Suppressor macrophage treated with lipopolysaccharide for 4 hours (primary cell): Measurements from ENCODE around the gene SLC41A3.
"Not testable (repeated sequence)": the region's sequence is repeated elsewhere in the genome, so short reads cannot be mapped to it uniquely, and the experiment has no call there.

ENCODE experiments used
- DNase-seq: peaks from one replicate; pipeline ENCODE4 v3.0.0-alpha.2; 2020

SLC41A3 gene

DNA sequence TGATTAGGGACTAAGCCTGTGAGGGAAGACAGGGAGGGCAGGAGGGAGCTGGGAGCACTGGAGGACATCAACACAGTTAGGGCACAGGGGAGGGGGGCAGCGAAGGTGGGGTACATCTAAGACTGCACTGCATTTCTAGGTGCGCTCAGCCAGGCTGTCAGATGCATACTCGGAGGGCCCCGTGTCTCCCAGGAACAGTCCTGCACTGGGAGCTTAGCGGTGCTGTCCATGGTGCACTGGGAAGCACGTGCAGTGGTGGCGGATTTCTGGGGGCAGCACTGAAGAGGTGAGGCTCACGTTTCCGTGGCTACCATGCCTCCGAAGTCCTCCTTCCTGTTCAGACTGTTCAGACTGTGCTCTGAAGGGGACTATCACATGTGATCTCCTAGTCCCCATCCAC lies 60.5 kb downstream of the SLC41A3 start:
- no peak for DNase-seq

DNA sequence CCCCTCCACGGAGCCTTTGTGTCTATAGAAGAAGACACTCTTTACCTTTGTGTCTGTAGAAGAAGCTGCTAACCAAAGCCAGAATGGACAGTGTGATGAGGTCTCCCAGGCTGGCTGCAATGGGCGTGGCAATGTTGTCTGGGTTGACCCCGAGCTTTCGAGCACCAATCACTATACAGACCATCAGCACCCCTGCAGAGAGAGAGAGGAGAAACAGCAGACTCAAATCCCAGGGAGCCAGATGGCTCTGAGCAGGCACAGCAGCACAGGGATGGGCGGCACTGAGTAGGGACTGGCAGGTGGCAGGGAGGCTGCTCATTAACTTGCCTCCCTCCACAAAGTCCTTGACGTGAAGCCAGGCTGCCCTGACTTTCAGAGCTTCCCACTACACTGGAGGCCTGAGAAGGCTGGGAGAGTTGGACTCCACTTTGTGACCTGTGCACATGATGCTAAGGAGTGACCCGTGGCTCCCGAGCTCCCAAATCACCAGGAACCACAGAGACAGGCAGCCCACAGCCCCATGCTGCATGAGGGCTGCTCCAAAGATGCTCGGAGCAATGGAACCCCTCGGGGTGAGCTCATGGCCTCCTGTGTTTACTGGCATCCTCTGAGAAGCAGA lies 61.1 kb downstream of the SLC41A3 start:
- no peak for DNase-seq

DNA sequence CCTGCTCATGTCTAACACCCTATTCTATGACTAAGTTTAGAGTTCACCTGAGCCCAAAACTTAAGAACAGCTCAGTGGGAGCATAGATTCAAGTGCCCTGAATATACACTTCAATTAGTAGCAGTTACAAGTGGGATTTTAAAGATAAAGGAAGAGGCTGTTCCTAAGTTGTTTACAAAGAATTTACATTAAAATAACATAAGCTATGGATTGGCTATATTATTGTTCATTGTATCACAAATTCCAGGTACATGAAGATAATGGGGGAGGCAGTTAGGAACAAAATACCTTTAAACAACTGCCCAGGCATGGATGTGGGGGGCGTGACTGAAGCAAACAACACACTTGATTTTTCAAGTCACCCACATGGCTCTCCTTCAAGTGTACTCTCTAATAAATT lies 62.2 kb downstream of the SLC41A3 start:
- DNase-seq, result no peak

- no peak for DNase-seq
Measured at GRCh38 chr3:126021224-126021623, 62.7 kb downstream of the SLC41A3 start.

GRCh38 chr3:126019683-126020082 lies 64.2 kb downstream of the SLC41A3 start:
- no peak for DNase-seq

GRCh38 chr3:126018995-126019394 lies 64.9 kb downstream of the SLC41A3 start:
- DNase-seq, result no peak

DNA sequence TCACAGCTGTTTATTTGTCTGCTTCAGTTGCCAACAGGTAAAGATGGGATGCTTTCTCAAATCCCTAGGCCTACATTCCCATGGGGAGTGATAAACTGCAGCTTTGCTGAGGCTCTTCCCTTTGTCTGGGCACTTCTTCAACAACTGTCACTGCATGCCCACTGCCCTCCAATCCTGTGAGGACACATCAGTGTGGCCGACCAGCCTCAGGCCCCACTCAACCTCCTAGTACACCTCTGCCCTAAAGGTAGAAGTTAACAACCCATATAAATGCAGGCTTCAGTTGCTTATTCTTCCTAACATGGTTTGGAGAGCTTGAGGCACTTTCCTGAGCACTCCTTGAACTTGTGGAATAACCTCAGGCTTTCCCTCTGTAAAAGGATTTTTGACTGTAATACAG lies 65.4 kb downstream of the SLC41A3 start:
- no peak for DNase-seq

DNA sequence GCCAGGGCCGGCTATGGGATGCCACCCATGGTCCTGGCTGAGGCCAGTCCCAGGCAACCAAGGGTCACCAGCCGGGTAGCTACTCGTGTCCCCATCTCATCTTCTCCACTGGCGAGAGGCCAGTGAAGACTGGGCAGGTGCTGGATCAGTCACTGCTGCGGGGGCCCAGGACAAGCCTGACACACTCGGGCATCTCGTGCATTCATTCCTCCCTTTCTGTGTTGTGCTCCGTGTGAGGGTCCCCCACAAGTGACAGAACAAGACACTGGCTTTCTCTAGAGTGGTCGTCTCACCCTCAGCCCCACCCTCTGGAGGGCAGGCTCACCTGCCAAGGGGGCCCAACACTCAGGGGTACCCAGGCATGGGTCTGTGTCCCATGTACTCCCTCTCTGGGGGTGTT lies 66.6 kb downstream of the SLC41A3 start:
- DNase-seq, result no peak

DNA sequence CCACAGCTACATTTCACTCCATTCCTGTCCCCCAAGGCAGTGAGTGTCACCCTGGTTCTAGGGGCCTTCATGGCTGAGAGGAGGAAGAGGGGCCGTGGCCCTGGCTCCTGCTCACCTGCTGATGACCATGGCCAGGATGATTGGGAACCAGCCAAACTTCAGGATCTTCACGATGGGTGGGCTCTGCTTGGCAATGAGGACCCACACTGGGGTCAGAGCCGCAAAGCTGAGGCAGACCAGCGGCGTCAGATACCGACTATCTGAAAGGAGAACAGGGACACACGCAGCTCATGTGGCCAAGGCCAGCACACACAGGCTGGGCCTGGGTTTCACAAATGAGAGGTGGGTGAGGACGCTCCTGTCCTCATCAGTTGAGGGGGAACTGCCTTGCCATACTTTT lies 67.3 kb downstream of the SLC41A3 start:
- no peak for DNase-seq

GRCh38 chr3:126015075-126015474 lies 68.8 kb downstream of the SLC41A3 start:
- DNase-seq, result no peak

DNA sequence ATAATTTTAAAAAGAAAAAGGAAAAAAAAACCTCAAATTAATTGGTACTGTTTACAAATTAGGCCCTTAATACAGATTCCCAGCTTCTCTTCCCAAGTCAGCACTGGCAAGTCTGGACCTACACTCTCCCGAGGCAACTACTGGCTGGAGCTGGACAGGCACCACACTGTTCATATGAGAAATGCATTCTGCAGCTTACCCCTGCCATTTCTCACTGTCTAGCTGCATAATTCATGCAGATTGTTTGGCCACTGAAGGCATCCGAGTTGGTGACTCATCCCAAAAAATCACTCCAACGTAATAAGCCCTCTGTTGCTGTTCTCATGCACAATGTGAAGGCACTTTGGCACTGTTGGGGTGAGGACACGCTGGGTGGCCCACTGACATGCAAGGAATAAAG lies 69.7 kb downstream of the SLC41A3 start:
- DNase-seq, result no peak

GRCh38 chr3:126013751-126014156 lies 70.2 kb downstream of the SLC41A3 start:
- no peak for DNase-seq

DNA sequence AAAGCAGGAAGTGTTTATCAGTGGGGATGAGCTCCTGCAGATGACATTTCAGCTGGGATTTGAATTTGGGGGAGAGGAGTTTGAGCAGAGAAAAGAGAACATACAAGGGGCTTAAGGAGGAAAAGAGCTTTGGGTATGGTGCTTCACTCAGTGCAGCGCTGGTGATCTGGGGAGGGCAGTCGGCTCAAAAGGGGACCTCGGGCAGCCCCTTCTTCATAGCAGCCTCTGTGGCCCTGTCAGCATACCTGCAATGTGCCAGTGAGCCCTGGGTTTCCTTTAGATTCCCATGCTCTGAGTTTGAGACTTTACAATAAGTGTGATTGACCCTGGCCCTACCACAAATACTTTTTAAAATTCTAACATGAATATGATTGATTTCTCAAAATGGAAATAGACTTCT lies 74.7 kb downstream of the SLC41A3 start:
- no peak for DNase-seq

GRCh38 chr3:126008219-126008618 lies 75.7 kb downstream of the SLC41A3 start:
- no peak for DNase-seq

DNA sequence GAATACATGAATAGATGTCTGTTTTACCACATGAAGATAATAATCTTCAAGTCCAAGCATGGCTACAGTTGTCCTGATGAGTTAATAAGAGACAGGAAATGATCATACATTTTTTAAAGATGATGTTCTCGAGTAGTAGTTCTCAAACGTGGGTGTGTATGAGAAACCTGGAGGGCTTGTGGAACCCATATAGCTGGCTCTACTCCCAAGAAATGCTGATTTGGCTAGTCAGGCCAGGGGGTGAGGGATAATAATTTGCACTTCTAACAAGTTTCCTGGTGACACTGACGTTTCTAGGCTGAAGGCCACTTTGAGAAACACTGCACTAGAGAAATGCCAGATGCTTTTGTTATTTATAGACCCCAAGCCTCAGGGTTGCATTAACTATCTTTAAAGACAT lies 78.0 kb downstream of the SLC41A3 start:
- no peak for DNase-seq

DNA sequence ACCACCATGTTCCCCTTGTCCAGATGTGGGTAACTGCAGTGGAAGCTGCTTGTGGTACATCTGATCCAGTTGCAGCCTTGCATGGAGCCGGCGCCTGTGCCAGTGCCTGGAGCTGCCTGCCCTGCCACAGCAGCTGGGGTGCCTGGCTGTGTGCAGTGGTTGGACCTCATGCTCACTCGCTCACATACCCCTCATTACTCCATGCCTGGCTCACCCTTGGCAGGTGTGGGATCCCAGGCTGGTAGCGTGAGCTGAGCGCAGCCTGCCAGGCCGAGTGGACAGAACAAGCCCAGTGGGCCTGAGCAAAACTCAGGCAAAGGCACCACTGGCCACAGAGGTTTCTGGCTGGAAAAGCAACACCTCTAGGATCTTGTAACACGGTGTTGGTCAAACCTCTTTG lies 79.2 kb downstream of the SLC41A3 start:
- no peak for DNase-seq

- no peak for DNase-seq
Measured at GRCh38 chr3:126004217-126004616, 79.7 kb downstream of the SLC41A3 start.

- no peak for DNase-seq
Measured at GRCh38 chr3:126003447-126004190, 80.3 kb downstream of the SLC41A3 start.

DNA sequence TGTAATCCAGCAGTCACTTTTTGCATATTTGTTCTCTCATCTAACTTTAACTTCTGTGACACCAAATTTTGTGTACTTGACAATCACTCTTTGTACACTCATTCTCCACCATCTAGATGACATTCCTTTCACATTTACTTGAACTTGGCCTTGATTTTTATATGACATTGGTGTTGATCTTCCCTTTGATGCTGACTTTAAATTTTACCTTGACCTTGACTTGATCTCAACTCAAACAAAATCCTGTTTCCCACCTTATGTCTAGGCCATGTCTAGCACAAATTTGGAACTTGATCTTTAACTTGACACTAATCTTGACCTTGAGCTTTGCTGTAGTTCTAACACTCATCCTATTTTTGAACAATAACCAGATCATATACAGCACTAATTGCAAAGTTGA lies 81.7 kb downstream of the SLC41A3 start:
- no peak for DNase-seq

DNA sequence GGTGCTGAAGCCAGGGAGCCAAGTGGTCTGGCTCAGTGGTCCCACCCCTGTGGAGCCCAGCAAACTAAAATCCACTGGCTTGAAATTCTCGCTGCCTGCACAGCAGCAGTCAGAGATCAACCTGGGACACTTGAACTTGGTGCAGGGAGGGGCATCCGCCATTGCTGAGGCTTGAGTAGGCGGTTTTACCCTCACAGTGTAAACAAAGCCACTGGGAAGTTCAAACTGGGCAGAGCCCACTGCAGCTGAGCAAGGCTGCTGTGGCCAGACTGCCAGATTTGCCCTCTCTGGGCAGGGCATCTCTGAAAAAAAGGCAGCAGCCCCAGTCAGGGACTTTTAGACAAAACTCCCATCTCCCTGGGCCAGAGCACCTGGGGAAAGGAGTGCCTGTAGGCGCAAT lies 87.2 kb downstream of the SLC41A3 start:
- not testable (repeated sequence) for DNase-seq

- peak; percentile 85 for DNase-seq
Measured at GRCh38 chr3:125990253-125990970, 93.5 kb downstream of the SLC41A3 start.

- not testable (repeated sequence) for DNase-seq
Measured at GRCh38 chr3:125984951-125985350, 99.0 kb downstream of the SLC41A3 start.

- DNase-seq, result not testable (repeated sequence)
Measured at GRCh38 chr3:125977104-125977503, 106.8 kb downstream of the SLC41A3 start.

DNA sequence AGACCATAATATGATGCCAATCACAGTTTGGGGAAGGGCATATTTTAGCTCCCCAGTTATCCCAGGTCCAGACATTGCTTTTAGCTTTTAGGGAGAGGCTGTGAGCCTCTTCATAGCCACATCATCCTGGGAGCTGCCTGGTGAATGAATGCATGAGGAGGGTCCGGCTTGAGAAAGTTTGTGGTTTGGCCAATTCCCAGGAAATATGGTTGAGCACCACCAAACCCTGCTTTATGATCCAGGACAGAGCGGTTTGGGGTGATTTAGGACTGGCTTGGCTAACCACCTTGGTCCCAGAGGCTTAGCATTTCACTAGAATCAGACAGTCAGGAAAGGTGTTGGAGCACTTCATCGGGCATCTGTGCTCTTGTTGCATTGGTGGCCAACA lies 107.9 kb downstream of the SLC41A3 start:
- DNase-seq, result not testable (repeated sequence)
